HG03469 (cell line): Measurements from ENCODE around the gene GMPPB.

Experiments used
- ATAC-seq: cut with Tn5 transposase; IDR thresholded peaks from one replicate; pipeline ENCODE4 v1.9.1; 2021; ENCODE audit warnings: mild to moderate bottlenecking, moderate library complexity, moderate number of reproducible peaks; ENCODE audit not compliant: unreplicated experiment

The GMPPB gene

GRCh38 chr3:49673121-49673714, 50.5 kb downstream of the GMPPB start:
- ATAC-seq, result no peak

GRCh38 chr3:49671291-49672288, 52.2 kb downstream of the GMPPB start:
- no peak for ATAC-seq

GRCh38 chr3:49670940-49671290, 52.8 kb downstream of the GMPPB start:
- ATAC-seq, result no peak
